ENCODE data around the gene GLCCI1.

GLCCI1 gene

DNA sequence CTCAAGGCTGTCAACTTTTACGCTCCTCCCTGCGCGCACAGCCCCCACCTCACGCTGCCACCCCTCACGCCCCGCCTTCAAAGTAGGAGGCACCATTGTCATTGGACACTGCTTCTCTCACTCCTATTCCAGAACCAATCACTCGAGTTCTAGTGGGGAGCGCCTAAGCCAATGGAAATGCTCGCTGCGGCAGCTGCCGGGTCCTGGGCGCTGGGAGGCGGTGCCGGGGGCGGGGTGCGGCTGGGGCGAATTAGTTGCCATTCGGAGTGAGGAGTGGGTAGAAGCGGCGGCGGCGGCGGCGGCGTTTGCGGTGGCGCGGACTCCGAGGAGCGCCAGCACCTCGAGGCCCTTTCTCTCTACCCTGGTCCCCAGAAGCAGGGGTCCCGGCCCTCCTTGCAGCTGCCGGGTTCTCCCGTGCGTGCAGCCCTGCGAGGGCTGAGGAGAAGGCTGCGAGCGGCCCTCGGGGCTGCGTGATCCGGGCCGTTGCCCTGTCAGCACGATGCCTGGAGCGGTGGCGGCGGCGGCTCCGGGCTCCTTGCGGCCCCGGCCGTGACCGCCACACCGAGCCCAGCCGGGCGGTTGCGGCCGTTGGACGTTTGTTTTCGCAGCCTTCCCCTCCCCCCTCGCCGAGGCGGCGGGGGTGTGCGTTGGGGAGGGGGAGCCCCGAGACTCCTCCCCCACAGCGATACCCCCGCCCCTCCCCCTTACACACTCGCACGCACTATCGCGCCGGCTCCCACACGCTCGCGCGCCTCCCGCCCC lies at the start of gene GLCCI1:
TSS of gene GLCCI1 (plus strand) at position 253 of the 762 bp plus-strand sequence. CDS start 555 bp downstream, outside the sequence.
- H3K4me3 Mint-ChIP-seq = peak within 1 kb of the TSS; percentile 90
- H3K27ac Mint-ChIP-seq = peak within 1 kb of the TSS; percentile 98
- no peaks in the 10 kb centered on the region for H3K27me3 Mint-ChIP-seq (ENCODE audit: low read depth)
- peaks cover 2% of the 10 kb centered on the region for H3K36me3 Mint-ChIP-seq (ENCODE audit: low read depth)
- H3K9me3 Mint-ChIP-seq = no peaks in the 10 kb centered on the region
- H3K4me1 Mint-ChIP-seq (ENCODE audit: low read depth) = peaks cover 18% of the 10 kb centered on the region
- DNase-seq (ENCODE audit: low spot score) = peak; percentile 97

DNA sequence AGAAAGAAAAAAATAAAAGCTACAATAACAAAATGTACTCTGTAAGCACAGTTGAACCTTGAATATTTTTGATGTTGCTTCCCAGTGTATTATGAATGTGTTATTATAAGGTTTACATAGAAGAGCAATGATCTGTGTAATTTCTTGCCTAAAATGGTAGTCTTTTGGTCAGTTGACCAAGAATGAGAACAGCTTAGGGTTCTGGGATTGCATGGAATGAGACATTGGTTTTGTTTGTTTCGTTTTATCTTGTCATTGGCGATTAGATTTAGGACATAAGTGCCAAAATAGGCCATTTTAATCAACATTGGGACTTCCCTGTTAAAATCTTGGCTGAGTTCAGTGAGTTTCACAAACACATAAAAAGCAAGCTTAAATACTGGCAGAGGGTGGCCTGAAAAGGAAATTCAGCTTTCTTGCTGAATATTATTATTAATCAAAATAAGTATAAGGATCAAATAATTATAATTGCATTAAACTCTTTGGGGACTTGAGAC lies 49.1 kb upstream of the GLCCI1 start:
- peaks cover 26% of the 10 kb centered on the region for H3K4me1 Mint-ChIP-seq (ENCODE audit: low read depth)
- H3K9me3 Mint-ChIP-seq = peaks cover 4% of the 10 kb centered on the region
- H3K4me3 Mint-ChIP-seq = no peak overlapping the region
- no peak for DNase-seq (ENCODE audit: low spot score)
- no peaks in the 10 kb centered on the region for H3K27me3 Mint-ChIP-seq (ENCODE audit: low read depth)
- H3K36me3 Mint-ChIP-seq (ENCODE audit: low read depth) = no peaks in the 10 kb centered on the region
- no peak overlapping the region for H3K27ac Mint-ChIP-seq

DNA sequence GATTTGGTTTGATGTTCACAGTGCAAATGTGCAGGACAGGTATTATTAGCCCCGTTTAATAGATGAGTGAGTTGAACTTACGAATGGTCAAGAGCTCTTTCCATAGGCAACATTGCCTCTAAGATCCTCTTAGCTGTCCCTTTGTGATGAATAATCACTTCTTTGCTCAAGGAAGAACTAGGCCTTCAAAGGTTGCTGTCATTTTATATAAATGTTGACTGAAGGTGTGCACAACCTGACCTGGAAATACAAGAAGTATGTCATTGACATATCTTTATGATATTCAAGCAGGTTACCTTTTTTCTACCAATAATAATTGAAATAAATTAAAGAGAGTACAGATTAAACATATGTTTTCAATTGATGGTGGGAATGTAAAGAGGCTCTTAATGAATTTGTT lies 48.5 kb upstream of the GLCCI1 start:
- Mint-ChIP-seq H3K4me3 (no peak overlapping the region), H3K36me3 (ENCODE audit: low read depth) (no peaks in the 10 kb centered on the region), H3K27ac (no peak overlapping the region), H3K9me3 (peaks cover 4% of the 10 kb centered on the region), H3K4me1 (ENCODE audit: low read depth) (peaks cover 28% of the 10 kb centered on the region), H3K27me3 (ENCODE audit: low read depth) (no peaks in the 10 kb centered on the region)
- DNase-seq (ENCODE audit: low spot score) = no peak

DNA sequence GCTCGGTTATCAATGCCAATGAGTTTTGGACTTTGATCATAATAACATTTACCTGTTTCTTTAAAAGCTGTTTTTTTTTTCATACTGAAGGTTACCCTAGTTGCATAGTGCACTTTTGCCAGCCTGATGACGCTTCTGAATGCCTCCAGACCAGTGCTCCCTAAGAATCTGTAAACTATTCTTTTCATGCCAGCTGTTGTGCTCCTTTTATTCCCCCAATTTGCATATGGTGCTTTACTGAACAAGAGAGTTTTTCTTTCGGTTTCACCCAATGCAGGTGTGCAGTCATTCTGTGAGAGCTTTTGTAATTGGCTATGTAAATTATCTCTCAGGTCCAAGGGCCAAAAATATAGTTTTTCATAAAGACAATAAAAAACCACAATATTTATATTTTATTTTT lies 48.1 kb upstream of the GLCCI1 start:
- H3K9me3 Mint-ChIP-seq = peaks cover 4% of the 10 kb centered on the region
- H3K27me3 Mint-ChIP-seq (ENCODE audit: low read depth) = no peaks in the 10 kb centered on the region
- H3K27ac Mint-ChIP-seq = peak overlapping the region; percentile 12
- peaks cover 28% of the 10 kb centered on the region for H3K4me1 Mint-ChIP-seq (ENCODE audit: low read depth)
- peak overlapping the region; percentile 2 for H3K4me3 Mint-ChIP-seq
- DNase-seq (ENCODE audit: low spot score) = peak; percentile 21
- H3K36me3 Mint-ChIP-seq (ENCODE audit: low read depth) = no peaks in the 10 kb centered on the region

DNA sequence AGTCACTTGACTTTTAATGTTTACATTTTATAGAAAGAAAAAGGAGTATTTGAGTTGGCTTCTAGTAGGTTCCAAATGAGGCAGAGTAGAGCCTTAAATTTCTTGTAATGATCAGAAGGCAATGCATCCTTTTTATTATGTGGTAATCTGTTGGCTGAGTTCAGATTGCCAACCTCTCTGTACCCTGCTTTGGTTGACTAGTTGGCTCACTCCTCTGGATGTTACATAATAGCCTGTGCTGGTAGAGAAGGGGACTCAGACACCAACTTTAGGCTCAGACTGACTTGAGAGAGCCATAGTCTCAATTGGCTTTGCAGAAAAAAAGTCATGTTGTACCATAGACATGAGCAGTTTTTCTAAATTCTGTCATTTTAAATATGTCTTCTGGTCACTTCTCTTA lies 46.8 kb upstream of the GLCCI1 start:
- no peak for DNase-seq (ENCODE audit: low spot score)
- H3K27ac Mint-ChIP-seq = no peak overlapping the region
- no peak overlapping the region for H3K4me3 Mint-ChIP-seq
- H3K27me3 Mint-ChIP-seq (ENCODE audit: low read depth) = no peaks in the 10 kb centered on the region
- H3K9me3 Mint-ChIP-seq = peaks cover 4% of the 10 kb centered on the region
- H3K4me1 Mint-ChIP-seq (ENCODE audit: low read depth) = peaks cover 28% of the 10 kb centered on the region
- H3K36me3 Mint-ChIP-seq (ENCODE audit: low read depth) = no peaks in the 10 kb centered on the region

DNA sequence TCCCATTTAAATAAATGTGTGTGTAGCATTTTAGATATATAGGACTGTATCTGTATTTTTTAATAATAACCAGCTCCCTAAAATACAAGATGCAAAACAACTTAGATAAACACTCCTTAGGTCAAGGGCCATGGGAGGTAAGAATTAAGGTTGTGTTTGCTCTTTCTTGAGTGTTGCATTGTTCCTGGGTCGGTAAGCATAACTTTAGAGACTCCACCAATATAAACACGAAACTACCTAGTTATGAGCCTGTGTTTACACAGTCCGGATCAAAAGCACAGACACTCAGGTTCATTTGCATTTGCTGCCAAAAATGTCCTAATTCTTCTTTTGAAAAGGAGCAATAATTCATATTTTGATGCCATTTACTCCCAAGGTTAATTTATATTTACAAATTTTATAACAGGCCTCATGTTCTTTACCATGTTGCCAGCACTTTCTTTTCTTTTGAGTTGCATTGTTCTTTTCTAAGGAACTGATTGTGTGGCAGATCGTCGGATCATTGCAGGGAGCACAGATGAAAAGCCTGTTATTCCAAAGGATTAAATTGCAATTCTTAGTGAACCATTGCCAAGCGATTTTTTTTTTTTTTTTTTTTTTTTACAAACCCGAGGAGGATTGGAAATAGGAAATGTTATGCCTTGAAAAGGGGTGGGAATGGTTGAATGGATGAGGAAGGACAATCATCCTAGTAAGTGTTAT lies 45.8 kb upstream of the GLCCI1 start:
- Mint-ChIP-seq H3K4me1 (ENCODE audit: low read depth) (peaks cover 28% of the 10 kb centered on the region), H3K4me3 (no peak overlapping the region), H3K27me3 (ENCODE audit: low read depth) (no peaks in the 10 kb centered on the region), H3K36me3 (ENCODE audit: low read depth) (no peaks in the 10 kb centered on the region), H3K9me3 (peaks cover 4% of the 10 kb centered on the region), H3K27ac (no peak overlapping the region)
- DNase-seq (ENCODE audit: low spot score) = no peak

- no peak overlapping the region for H3K27ac Mint-ChIP-seq
These were observed 44.8 kb upstream of the GLCCI1 start for GRCh38 chr7:7923818-7924217.

DNA sequence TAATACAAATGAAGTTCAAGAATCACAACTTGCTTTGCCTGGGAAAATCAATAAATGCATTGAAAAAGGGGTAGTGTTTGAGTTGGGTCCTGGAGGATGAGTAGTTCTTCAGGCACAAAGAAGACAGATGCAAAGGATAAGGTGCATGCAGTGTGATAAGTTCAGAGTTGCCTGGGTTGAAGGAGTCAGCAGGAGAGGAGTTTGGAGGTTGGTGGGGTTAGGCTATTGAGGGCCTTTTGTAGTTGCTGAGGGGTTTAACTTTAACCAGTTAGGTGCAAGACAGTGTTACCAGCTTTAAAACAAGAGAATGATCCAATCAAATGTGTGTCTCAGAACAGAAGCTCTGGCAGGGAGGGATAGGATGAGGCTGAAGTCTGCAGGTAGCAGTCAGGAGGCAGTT lies 44.3 kb upstream of the GLCCI1 start:
- peak overlapping the region; percentile 47 for H3K4me3 Mint-ChIP-seq
- no peak overlapping the region for H3K27ac Mint-ChIP-seq
- no peak for DNase-seq (ENCODE audit: low spot score)
- peaks cover 28% of the 10 kb centered on the region for H3K4me1 Mint-ChIP-seq (ENCODE audit: low read depth)
- no peaks in the 10 kb centered on the region for H3K36me3 Mint-ChIP-seq (ENCODE audit: low read depth)
- H3K9me3 Mint-ChIP-seq = no peaks in the 10 kb centered on the region
- no peaks in the 10 kb centered on the region for H3K27me3 Mint-ChIP-seq (ENCODE audit: low read depth)

More at GRCh38 chr7:7923818-7924217, 44.8 kb upstream of the GLCCI1 start:
- Mint-ChIP-seq H3K9me3 (peaks cover under 1% of the 10 kb centered on the region), H3K27me3 (ENCODE audit: low read depth) (no peaks in the 10 kb centered on the region), H3K36me3 (ENCODE audit: low read depth) (no peaks in the 10 kb centered on the region), H3K4me1 (ENCODE audit: low read depth) (peaks cover 28% of the 10 kb centered on the region), H3K4me3 (peak overlapping the region; percentile 47)
- DNase-seq (ENCODE audit: low spot score) = no peak

DNA sequence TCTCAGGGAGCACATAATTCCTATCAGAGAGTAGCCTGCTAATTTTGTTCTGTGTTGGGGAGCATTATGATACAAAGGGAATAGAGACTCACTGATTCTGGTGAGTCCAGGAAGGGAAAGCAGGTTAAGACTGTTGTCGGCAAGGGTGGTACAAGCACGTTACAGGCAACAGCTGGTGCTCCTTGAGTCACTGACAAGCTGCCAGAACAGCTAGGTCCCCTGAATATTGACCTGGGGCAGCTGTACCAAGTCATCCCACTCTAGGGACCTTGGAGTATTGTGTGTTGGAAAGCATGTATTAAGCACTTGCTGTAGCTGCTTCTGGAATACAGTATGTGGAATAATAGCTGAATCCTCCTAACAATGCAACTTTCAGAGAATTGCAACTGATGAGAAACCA lies 37.0 kb upstream of the GLCCI1 start:
- H3K4me3 Mint-ChIP-seq = no peak overlapping the region
- peaks cover 12% of the 10 kb centered on the region for H3K4me1 Mint-ChIP-seq (ENCODE audit: low read depth)
- no peak for DNase-seq (ENCODE audit: low spot score)
- peaks cover 5% of the 10 kb centered on the region for H3K27me3 Mint-ChIP-seq (ENCODE audit: low read depth)
- no peak overlapping the region for H3K27ac Mint-ChIP-seq
- H3K9me3 Mint-ChIP-seq = no peaks in the 10 kb centered on the region
- H3K36me3 Mint-ChIP-seq (ENCODE audit: low read depth) = no peaks in the 10 kb centered on the region

GRCh38 chr7:7932553-7932952 lies 36.0 kb upstream of the GLCCI1 start:
- Mint-ChIP-seq H3K27ac (no peak overlapping the region), H3K27me3 (ENCODE audit: low read depth) (peaks cover 5% of the 10 kb centered on the region), H3K4me1 (ENCODE audit: low read depth) (peaks cover 12% of the 10 kb centered on the region), H3K36me3 (ENCODE audit: low read depth) (no peaks in the 10 kb centered on the region), H3K9me3 (no peaks in the 10 kb centered on the region), H3K4me3 (no peak overlapping the region)
- DNase-seq (ENCODE audit: low spot score) = no peak

GRCh38 chr7:7933915-7934526 lies 34.6 kb upstream of the GLCCI1 start:
- Mint-ChIP-seq H3K4me1 (ENCODE audit: low read depth) (peaks cover 12% of the 10 kb centered on the region), H3K36me3 (ENCODE audit: low read depth) (no peaks in the 10 kb centered on the region), H3K27ac (no peak overlapping the region), H3K4me3 (no peak overlapping the region), H3K27me3 (ENCODE audit: low read depth) (peaks cover 6% of the 10 kb centered on the region), H3K9me3 (no peaks in the 10 kb centered on the region)
- no peak for DNase-seq (ENCODE audit: low spot score)

GRCh38 chr7:7934945-7935344 lies 33.7 kb upstream of the GLCCI1 start:
- peaks cover 12% of the 10 kb centered on the region for H3K4me1 Mint-ChIP-seq (ENCODE audit: low read depth)
- no peak for DNase-seq (ENCODE audit: low spot score)
- H3K36me3 Mint-ChIP-seq (ENCODE audit: low read depth) = no peaks in the 10 kb centered on the region
- no peak overlapping the region for H3K27ac Mint-ChIP-seq
- H3K4me3 Mint-ChIP-seq = no peak overlapping the region
- peaks cover 9% of the 10 kb centered on the region for H3K27me3 Mint-ChIP-seq (ENCODE audit: low read depth)
- no peaks in the 10 kb centered on the region for H3K9me3 Mint-ChIP-seq

DNA sequence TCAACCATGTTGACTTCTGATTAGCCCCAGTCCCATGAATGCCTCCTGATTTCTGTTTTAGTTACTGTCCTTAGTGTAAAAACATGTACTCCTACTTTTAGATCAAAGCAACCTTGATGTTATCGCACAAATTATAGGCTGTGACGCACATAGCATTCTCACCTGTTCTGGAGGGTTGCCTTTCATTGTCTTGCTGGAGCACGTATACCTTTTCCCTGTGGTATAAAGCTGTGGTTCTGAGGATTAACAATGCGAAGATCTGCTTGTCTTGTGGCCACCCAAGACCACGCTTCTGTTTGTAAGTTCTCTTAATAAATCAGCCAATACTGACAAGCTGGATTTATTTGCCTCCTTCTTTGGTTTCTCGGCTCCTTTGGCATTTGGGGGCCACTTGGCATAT lies 30.1 kb upstream of the GLCCI1 start:
- H3K27me3 Mint-ChIP-seq (ENCODE audit: low read depth) = peaks cover 14% of the 10 kb centered on the region
- H3K4me1 Mint-ChIP-seq (ENCODE audit: low read depth) = peaks cover 14% of the 10 kb centered on the region
- no peaks in the 10 kb centered on the region for H3K36me3 Mint-ChIP-seq (ENCODE audit: low read depth)
- no peak for DNase-seq (ENCODE audit: low spot score)
- H3K9me3 Mint-ChIP-seq = no peaks in the 10 kb centered on the region
- no peak overlapping the region for H3K27ac Mint-ChIP-seq
- no peak overlapping the region for H3K4me3 Mint-ChIP-seq

DNA sequence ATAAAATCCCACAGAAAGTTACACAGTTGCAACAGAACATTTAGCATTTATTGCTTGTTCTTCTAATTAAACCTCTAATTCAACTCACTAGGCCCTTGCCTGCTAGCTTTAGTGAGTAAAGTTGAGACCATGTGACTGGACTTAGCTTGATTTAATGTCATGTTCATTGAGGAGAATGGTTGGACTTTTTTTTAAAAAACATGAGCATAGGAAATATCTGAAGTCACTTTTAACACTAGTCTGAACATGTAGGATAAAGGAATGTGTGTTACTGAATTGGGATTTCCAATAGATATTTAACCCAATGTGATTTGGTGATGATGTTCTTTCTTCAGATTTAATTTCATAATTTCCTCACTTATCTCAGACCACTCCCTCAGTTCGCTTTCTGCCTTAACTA lies 24.6 kb upstream of the GLCCI1 start:
- no peaks in the 10 kb centered on the region for H3K36me3 Mint-ChIP-seq (ENCODE audit: low read depth)
- H3K27ac Mint-ChIP-seq = peak overlapping the region; percentile 88
- no peak for DNase-seq (ENCODE audit: low spot score)
- H3K4me3 Mint-ChIP-seq = peak overlapping the region; percentile 71
- peaks cover 24% of the 10 kb centered on the region for H3K4me1 Mint-ChIP-seq (ENCODE audit: low read depth)
- H3K9me3 Mint-ChIP-seq = no peaks in the 10 kb centered on the region
- peaks cover 8% of the 10 kb centered on the region for H3K27me3 Mint-ChIP-seq (ENCODE audit: low read depth)

Data from T-helper 2 cell treated with Interferon-gamma antibody and Interleukin-4, amounts not matched to agents 5 μg/mL and 100 μg/mL, for 36 hours (primary cell).